GM18507 (cell line): ENCODE measurements around the gene NUP88.

Source experiments
- DNase-seq: peaks from one replicate; pipeline ENCODE4 v3.0.0; 2011; ENCODE audit warnings: low read depth; ENCODE audit not compliant: insufficient read length; ENCODE audit errors: extremely low spot score
- FAIRE-seq: peaks from 2 replicates; lab custom pipeline; 2011; peaks lifted over from hg19 to GRCh38; lab: Jason Lieb, UNC

NUP88 gene

GRCh38 chr17:5422505-5422904, 3.0 kb upstream of the NUP88 start:
- FAIRE-seq = no peak

DNA sequence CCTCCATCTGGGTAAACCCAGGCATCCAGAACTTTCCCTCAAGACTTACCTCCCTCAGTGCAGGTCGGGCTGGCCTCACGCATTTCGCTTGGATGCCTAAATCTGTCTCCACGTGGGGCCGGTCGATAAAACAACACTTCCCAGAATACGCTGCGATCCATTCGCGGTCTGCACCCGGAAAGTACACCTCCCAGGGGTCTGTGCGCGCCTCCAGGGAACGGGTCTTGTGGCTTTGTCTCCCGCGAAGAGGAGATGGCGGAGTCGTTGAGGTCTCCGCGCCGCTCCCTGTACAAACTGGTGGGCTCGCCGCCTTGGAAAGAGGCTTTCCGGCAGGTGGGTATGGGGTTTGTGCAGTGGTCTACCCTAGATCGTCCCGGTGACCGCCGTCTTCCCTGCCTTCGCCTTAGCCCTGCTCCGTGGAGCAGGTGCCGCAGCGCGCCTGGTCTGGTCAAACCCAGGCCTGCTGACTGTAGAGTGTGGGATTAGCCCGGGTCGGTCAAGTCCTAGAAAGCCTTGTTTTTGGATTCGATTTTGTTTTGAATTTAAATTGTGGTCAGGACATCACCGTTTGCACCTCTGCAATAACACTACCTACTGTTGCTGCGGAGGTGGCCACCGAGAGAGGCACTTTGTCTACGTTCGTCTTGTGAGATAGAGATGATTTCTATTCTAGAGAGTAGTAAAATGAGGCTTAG, 644 bp upstream of the NUP88 start, which contains the start of gene RPAIN:
RPAIN (plus strand) TSS at position 224 of the 695 bp plus-strand sequence; CDS start at position 253, 29 bp downstream.
- FAIRE-seq (no peak), DNase-seq (peak; percentile 72)

More at GRCh38 chr17:5422505-5422904, 3.0 kb upstream of the NUP88 start:
- no peak for DNase-seq

DNA sequence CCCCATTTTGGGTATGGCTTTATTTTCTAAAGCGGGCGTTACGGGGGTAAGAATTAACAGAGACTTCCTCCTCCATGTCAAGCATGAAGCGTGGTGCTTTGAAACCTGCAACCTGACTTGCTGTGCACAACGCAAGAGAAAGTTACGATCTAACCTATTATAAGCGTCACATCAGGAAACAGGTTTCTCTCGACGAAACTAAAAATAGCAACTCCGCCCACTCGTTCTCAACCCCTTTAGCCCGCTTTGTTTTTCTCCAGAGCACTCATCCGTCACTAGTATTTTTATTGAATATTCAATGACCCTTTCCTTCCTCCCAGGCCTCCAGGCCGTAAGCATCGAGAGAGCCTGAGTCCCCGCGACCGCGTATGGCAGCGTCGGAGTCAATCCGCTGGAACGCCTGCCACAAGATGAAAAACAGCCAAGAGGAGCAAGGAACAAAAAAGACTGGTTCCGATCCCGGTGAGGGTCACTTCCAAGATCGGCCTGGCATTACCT, 555 bp downstream of the NUP88 start:
- FAIRE-seq (peak; percentile 96), DNase-seq (peak; percentile 46)

DNA sequence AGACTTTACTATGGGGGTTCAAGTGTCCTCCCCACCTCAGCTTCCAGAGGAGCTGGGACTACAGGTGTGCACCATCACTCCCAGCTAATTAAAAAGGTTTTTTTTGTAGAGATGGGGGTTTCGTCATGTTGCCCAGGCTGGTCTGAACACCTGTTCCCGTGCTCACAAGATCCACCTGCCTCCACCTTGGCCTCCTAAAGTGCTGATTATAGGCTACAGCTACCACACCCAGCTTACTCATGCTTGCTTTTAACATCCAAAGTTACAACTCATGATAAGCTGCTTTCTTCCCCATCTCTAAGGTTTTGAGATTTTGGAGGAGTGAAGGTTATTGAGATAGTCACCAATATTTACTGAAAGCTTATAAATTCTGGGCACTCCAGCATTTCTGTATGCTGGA, 2.6 kb downstream of the NUP88 start:
- FAIRE-seq (no peak), DNase-seq (no peak)

- FAIRE-seq = no peak
- no peak for DNase-seq
These were observed 5.8 kb downstream of the NUP88 start for GRCh38 chr17:5413682-5414081.

- DNase-seq (no peak), FAIRE-seq (peak; percentile 71)
These were observed 8.7 kb downstream of the NUP88 start for GRCh38 chr17:5410594-5411272.

GRCh38 chr17:5408186-5408585, 11.3 kb downstream of the NUP88 start:
- FAIRE-seq = no peak
- no peak for DNase-seq

DNA sequence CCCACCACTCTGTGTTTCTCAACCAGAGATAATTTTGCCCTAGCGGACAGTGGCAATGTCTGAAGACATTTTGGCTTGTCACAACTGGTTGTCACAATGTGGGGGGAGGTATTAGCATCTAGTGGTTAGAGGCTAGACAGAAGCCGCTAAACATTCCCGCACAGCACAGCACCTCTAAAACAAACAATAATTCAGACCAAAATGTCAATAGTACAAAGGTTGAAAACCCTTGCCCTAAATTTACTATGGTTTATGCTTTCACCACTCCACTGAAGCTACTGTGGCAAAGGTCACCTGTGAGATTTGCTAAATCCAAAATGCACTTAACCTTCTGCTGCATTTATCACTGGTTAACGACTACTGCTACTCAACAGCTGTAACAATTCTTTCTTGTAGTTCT, 14.1 kb downstream of the NUP88 start:
- FAIRE-seq (no peak), DNase-seq (no peak)

GRCh38 chr17:5399767-5400166, 19.7 kb downstream of the NUP88 start:
- FAIRE-seq (no peak), DNase-seq (no peak)

DNA sequence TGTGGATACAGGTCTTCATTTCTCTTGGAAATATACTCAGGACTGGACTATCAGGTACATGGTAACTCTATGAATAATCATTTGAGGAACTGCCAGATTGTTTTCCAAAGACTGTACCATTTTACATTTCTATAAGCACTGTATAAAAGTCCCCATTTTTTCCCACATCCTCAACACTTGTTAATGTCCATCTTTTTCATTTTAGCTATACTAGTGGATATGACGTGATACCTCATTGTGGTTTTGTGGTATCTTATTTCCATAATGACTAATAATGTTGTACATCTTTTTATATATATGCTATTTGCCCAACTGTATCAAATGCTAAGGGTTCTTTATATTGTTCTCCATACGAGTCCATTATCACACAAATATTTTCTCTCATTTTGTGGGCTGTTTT, 22.9 kb downstream of the NUP88 start:
- FAIRE-seq (no peak), DNase-seq (no peak)

- no peak for FAIRE-seq
- no peak for DNase-seq
These were observed 27.8 kb downstream of the NUP88 start for GRCh38 chr17:5391678-5392077.

GRCh38 chr17:5381542-5381941, 37.9 kb downstream of the NUP88 start:
- DNase-seq (no peak), FAIRE-seq (no peak)

GRCh38 chr17:5380491-5381135, 38.8 kb downstream of the NUP88 start:
- DNase-seq (no peak), FAIRE-seq (no peak)

DNA sequence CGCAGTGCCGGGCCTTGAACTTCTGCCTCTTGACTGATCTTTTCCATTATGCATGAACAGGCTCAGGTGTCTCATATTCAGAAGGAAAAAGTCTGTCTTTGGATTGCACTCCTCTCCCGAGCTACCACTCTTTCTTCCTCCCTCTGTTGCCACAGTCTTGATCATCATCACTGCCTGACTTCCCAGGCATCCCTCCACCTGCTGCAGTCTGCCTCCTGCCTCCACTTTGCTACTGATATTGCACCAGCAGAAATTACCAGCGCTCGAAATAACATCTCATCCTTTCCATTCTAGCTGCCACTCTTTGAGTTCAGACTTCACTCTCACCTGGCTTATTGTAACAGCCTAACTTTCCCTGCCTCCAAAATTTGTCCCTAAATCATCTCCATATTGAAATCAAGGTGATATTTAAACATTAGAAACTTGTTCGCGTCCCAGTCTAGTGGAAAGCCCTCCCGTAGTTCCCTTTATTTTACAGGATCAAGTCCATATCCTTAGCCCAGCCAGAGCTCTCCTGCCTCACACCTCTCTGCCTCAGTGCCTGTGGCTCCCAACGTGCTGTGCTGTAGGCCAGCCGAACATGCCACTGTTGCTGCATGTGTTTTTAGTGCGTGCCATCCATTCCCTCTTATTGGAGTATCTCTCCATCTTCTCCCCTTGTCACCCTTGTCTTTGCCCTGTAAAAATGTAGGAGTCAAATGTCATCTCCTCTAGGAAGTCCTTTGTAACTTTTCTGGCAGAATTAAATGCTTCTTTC, 39.9 kb downstream of the NUP88 start:
- DNase-seq (no peak), FAIRE-seq (no peak)

DNA sequence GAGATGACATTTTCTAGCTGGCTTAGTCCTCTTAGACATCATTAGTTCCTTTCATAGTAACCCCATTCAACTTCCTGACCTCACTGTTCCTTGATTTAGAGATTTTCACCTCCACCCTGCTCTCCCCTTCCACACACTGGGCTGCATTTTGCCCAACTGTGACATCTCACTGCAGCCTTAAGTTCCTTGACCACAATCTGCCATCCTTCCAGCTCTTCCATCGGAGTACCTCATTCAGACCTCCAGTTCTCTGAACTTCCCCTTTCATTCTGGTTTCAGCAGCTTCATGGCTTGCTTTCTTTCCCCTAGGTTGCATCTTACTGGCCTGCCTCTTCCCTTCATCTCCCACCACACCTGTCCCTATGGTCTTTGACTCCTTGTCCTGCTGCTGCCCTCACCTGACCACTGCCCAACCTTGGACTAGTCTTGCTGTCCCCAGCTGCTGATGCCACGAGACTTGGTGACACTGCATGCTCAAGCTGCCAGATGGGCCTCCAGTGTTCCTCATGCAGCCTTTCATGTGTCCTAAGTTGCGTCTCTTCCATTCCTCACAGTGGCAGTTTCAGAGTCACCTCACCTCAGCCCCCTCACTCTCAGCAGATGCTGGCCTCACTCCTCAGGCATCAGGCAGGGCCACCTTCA, 40.8 kb downstream of the NUP88 start:
- DNase-seq = no peak
- no peak for FAIRE-seq

DNA sequence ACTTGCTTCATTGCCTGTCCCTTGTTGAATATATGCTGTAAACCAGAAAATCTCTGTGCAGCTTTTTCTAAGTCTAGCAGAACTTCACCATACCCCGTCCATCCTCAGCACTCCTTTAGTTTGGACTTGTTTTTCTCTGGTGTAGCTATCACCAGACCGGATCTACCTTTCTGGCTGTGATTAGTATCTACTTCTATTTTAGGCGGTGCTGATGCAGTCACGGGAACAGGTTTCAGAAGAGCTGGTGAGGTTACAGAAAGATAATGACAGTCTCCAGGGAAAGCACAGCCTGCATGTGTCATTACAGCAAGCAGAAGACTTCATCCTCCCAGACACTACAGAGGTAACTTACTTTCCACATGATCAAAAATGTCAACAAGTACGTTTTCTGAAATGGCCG, 46.4 kb downstream of the NUP88 start:
- peak; percentile 64 for FAIRE-seq
- peak; percentile 28 for DNase-seq

DNA sequence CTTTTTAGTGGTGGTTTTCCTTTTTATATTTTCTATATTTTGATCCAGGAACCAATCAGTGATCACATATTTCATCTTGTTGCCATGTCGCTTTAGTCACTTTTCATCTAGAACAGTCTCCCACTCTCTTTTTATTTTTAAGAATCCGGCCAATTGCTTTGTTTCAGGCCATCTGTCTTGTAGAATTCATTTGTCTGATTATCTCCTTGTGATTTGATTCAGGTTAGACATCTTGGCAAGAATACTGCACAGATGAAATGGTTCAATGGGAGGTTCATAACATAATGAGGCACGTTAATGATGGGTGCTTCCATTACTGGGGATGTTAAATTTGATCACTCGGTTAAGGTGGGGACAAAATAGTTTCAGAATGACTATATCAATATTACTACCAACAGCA, 49.1 kb downstream of the NUP88 start:
- no peak for DNase-seq
- no peak for FAIRE-seq

GRCh38 chr17:5365831-5366230, 53.6 kb downstream of the NUP88 start:
- DNase-seq (no peak), FAIRE-seq (no peak)

DNA sequence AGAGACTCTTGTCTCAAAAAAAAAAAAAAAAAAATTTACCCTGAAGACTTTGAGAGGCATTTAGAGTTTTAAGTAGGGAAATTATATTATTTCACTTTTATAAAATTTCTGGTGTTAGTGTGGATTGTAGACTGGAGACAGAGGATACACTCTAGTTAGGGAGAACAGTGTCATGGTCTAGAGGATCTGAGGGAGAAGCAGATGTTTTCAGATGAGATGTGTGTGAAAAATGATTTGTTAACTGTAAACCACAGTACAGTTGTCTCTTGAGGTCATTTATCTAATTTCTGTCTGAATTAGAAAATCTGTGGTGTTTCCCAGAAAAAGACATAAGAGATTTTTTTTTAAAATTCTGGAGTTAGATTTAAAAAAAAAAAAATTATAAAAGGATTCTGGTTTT, 54.8 kb downstream of the NUP88 start:
- FAIRE-seq (no peak), DNase-seq (no peak)
